ENCODE data around the gene CTNNB1. TPM values are rescaled to one million over a fixed set of nuclear protein-coding genes. Genes with fewer than 3 reads are reported as not detected.

Gene CTNNB1
- total RNA-seq, 4 donors from 2014 or later, result 433 to 546 (median 509) TPM

DNA sequence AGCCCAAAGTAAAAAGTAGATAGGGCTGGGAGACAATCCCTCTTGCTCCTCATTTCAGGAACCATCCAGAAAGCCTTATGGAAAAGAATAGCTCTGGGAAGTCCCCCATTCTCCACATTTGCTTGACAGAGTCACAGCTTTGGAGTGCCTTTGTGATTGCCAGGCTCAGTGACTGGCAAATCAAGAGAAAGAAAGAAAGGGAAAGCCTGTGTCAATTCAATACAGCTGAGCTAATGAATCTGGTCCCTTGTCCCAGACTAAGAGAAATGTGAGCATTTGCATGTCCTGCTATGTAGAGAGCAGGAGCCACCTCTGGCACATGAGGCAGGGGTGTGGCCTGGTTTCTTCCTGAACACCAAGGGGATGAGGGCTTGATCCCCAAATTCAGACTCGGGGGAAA is 14.9 kb upstream of the CTNNB1 start:
- Histone ChIP-seq H3K36me3 (no peaks in the 10 kb centered on the region), H3K27ac (no peak overlapping the region), H3K4me3 (no peak overlapping the region), H3K27me3 (no peaks in the 10 kb centered on the region), H3K9me3 (no peaks in the 10 kb centered on the region), H3K4me1 (peaks cover 0 to 8% (median 0%) of the 10 kb centered on the region in 4 donors)
- no peak for DNase-seq
- no peak for TF ChIP-seq POLR2A (IDR thresholded peaks at IDR 0.05)
- TF ChIP-seq, protein P1, sequence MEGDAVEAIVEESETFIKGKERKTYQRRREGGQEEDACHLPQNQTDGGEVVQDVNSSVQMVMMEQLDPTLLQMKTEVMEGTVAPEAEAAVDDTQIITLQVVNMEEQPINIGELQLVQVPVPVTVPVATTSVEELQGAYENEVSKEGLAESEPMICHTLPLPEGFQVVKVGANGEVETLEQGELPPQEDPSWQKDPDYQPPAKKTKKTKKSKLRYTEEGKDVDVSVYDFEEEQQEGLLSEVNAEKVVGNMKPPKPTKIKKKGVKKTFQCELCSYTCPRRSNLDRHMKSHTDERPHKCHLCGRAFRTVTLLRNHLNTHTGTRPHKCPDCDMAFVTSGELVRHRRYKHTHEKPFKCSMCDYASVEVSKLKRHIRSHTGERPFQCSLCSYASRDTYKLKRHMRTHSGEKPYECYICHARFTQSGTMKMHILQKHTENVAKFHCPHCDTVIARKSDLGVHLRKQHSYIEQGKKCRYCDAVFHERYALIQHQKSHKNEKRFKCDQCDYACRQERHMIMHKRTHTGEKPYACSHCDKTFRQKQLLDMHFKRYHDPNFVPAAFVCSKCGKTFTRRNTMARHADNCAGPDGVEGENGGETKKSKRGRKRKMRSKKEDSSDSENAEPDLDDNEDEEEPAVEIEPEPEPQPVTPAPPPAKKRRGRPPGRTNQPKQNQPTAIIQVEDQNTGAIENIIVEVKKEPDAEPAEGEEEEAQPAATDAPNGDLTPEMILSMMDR (IDR thresholded peaks at IDR 0.05), result no peak

DNA sequence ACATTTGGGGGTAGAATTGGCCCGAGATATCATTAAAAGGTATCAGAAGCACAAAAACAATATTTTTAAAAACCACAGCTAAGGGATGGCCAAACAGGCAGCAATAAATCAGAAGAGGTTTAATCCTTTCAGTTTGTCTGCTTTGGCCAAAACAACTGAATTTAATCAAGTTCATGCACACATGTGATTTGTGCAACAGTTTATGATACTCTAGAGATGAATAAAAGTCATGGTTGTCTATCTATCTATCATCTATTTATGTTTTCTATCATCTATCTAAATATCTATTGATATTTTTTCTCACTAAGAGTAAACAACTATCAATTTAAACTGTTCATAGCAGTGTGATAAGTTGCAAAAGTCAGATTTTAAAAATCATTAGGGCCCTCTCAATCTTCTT is 13.0 kb upstream of the CTNNB1 start:
- no peak for DNase-seq
- Histone ChIP-seq H3K4me3 (no peak overlapping the region), H3K27ac (no peak overlapping the region), H3K4me1 (peaks cover 0 to under 1% (median 0%) of the 10 kb centered on the region in 4 donors), H3K9me3 (no peaks in the 10 kb centered on the region), H3K27me3 (no peaks in the 10 kb centered on the region), H3K36me3 (no peaks in the 10 kb centered on the region)
- TF ChIP-seq POLR2A (IDR thresholded peaks at IDR 0.05), result no peak
- TF ChIP-seq, protein P1 (IDR thresholded peaks at IDR 0.05), result no peak

DNA sequence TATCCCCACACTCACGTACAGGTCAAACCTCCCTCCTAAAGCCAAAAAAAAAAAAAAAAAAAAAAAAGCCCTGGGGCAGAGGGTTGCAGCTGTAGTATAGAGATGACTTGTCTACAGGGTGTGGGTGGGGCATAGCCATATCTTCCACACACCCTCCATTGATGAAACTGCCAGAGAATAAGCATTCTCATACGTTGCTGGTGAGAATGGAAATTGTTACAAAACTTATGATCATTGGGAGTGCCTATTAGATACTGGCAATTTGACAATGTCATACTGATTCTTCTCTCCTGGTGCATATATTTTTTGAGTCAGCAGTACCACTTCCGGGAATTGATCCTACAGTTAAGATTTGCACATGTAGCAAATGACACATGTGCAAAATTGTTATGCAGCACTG is 11.0 kb upstream of the CTNNB1 start:
- Histone ChIP-seq H3K4me3 (no peak overlapping the region), H3K36me3 (no peaks in the 10 kb centered on the region), H3K27ac (no peak overlapping the region), H3K4me1 (no peaks in the 10 kb centered on the region), H3K27me3 (no peaks in the 10 kb centered on the region), H3K9me3 (no peaks in the 10 kb centered on the region)
- TF ChIP-seq, protein P1 (IDR thresholded peaks at IDR 0.05), result no peak
- no peak for DNase-seq

DNA sequence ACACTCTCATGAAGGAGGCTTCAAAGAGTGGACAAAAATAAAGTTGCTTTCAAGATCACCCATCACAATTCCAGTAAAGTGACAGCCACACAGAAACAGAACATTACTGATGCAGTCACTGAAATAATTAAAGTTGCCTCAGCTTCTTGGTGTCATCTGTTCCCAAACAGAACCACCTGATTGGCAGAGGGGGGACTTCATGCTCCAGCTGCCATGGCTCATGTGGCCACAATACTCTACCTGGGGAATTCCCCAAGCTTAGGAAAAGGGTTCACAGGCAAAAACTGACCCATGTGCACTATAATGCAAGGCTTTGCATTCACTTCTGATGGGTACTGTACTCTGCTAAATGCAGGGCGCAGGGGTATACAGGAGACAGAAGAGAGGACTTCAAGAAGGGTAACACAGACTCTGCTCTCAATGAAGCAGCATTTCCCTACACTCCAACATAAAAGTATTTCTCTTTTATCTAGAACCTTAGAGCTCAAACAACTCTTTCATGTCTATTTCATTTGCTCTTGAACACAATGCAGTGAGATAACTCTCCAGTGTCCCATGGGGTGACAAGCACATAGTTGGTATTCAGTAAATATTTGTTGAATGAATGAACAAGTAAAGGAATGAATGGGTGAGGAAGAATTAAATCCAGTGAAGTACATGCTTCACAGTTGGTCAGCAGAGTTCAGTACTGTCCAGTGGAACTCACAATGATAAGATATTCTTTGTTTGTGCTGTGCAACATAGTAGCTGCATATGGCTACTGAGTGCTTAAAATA is 8.6 kb upstream of the CTNNB1 start:
- no peaks in the 10 kb centered on the region for H3K36me3 ChIP-seq
- H3K4me1 ChIP-seq, result no peaks in the 10 kb centered on the region
- no peaks in the 10 kb centered on the region for H3K27me3 ChIP-seq
- no peak overlapping the region for H3K27ac ChIP-seq
- no peak overlapping the region for H3K4me3 ChIP-seq
- no peaks in the 10 kb centered on the region for H3K9me3 ChIP-seq
- DNase-seq, result no peak
- TF ChIP-seq, protein P1 (IDR thresholded peaks at IDR 0.05), result no peak
- TF ChIP-seq POLR2A (IDR thresholded peaks at IDR 0.05), result no peak

DNA sequence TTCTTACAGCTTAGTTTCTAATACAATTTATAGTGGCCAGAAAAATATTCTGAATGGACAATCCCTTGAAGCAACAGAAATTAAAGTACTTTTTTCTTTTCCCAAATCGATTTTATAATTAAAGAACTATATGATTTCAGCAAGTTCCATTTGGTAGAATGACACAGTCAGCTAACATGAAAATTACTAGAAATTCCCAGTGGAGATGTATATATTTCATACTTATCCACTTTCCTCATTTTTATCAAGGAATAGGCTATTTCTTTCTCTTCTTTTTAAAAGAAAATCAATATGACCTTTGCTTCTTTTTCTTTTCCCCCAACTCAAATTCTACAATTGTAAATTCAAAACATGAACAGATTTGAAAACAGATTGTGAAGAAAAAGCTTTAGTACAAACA is 6.4 kb upstream of the CTNNB1 start:
- Histone ChIP-seq H3K36me3 (no peaks in the 10 kb centered on the region), H3K27ac (no peak overlapping the region), H3K4me1 (no peaks in the 10 kb centered on the region), H3K4me3 (no peak overlapping the region), H3K27me3 (no peaks in the 10 kb centered on the region), H3K9me3 (no peaks in the 10 kb centered on the region)
- no peak for DNase-seq
- no peak for TF ChIP-seq POLR2A (IDR thresholded peaks at IDR 0.05)
- TF ChIP-seq, protein P1 (IDR thresholded peaks at IDR 0.05), result no peak

Measured in Peyer's patch (tissue), 4 donors.